ENCODE data around the gene UST.

UST gene

GRCh38 chr6:149050160-149050559 is 303.3 kb downstream of the UST start:
- Mint-ChIP-seq H3K9me3 (peaks cover 4% of the 10 kb centered on the region), H3K27ac (no peak overlapping the region), H3K4me3 (no peak overlapping the region), H3K4me1 (ENCODE audit: low read depth) (peaks cover 61% of the 10 kb centered on the region), H3K36me3 (ENCODE audit: low read depth) (peaks cover 14% of the 10 kb centered on the region), H3K27me3 (ENCODE audit: low read depth) (no peaks in the 10 kb centered on the region)
- DNase-seq (ENCODE audit: low spot score), result no peak

GRCh38 chr6:149052350-149053106 is 305.7 kb downstream of the UST start:
- Mint-ChIP-seq H3K4me3 (peak overlapping the region; percentile 10), H3K4me1 (ENCODE audit: low read depth) (peaks cover 46% of the 10 kb centered on the region), H3K9me3 (peaks cover 4% of the 10 kb centered on the region), H3K36me3 (ENCODE audit: low read depth) (peaks cover 9% of the 10 kb centered on the region), H3K27me3 (ENCODE audit: low read depth) (no peaks in the 10 kb centered on the region), H3K27ac (no peak overlapping the region)
- DNase-seq (ENCODE audit: low spot score), result no peak

- no peak overlapping the region for H3K4me3 Mint-ChIP-seq
- H3K9me3 Mint-ChIP-seq, result peaks cover 4% of the 10 kb centered on the region
- H3K27ac Mint-ChIP-seq, result no peak overlapping the region
- no peak for DNase-seq (ENCODE audit: low spot score)
- peaks cover 45% of the 10 kb centered on the region for H3K4me1 Mint-ChIP-seq (ENCODE audit: low read depth)
- H3K27me3 Mint-ChIP-seq (ENCODE audit: low read depth), result no peaks in the 10 kb centered on the region
- peaks cover 9% of the 10 kb centered on the region for H3K36me3 Mint-ChIP-seq (ENCODE audit: low read depth)
Observed at GRCh38 chr6:149053848-149054558, 307.2 kb downstream of the UST start.

- H3K36me3 Mint-ChIP-seq (ENCODE audit: low read depth), result peaks cover 9% of the 10 kb centered on the region
- DNase-seq (ENCODE audit: low spot score), result no peak
- H3K27ac Mint-ChIP-seq, result no peak overlapping the region
- H3K9me3 Mint-ChIP-seq, result peaks cover 4% of the 10 kb centered on the region
- no peak overlapping the region for H3K4me3 Mint-ChIP-seq
- H3K27me3 Mint-ChIP-seq (ENCODE audit: low read depth), result no peaks in the 10 kb centered on the region
- peaks cover 47% of the 10 kb centered on the region for H3K4me1 Mint-ChIP-seq (ENCODE audit: low read depth)
Observed at GRCh38 chr6:149054559-149055194, 307.8 kb downstream of the UST start.

GRCh38 chr6:149055195-149055899 is 308.5 kb downstream of the UST start:
- DNase-seq (ENCODE audit: low spot score), result no peak
- Mint-ChIP-seq H3K4me3 (no peak overlapping the region), H3K9me3 (peaks cover 4% of the 10 kb centered on the region), H3K4me1 (ENCODE audit: low read depth) (peaks cover 50% of the 10 kb centered on the region), H3K27me3 (ENCODE audit: low read depth) (no peaks in the 10 kb centered on the region), H3K36me3 (ENCODE audit: low read depth) (peaks cover 7% of the 10 kb centered on the region), H3K27ac (no peak overlapping the region)

GRCh38 chr6:149056777-149057463 is 310.1 kb downstream of the UST start:
- no peak for DNase-seq (ENCODE audit: low spot score)
- no peak overlapping the region for H3K4me3 Mint-ChIP-seq
- peaks cover 4% of the 10 kb centered on the region for H3K9me3 Mint-ChIP-seq
- H3K27me3 Mint-ChIP-seq (ENCODE audit: low read depth), result no peaks in the 10 kb centered on the region
- no peak overlapping the region for H3K27ac Mint-ChIP-seq
- peaks cover 4% of the 10 kb centered on the region for H3K36me3 Mint-ChIP-seq (ENCODE audit: low read depth)
- peaks cover 59% of the 10 kb centered on the region for H3K4me1 Mint-ChIP-seq (ENCODE audit: low read depth)

- Mint-ChIP-seq H3K4me3 (no peak overlapping the region), H3K27me3 (ENCODE audit: low read depth) (no peaks in the 10 kb centered on the region), H3K27ac (no peak overlapping the region), H3K36me3 (ENCODE audit: low read depth) (peaks cover 2% of the 10 kb centered on the region), H3K4me1 (ENCODE audit: low read depth) (peaks cover 59% of the 10 kb centered on the region), H3K9me3 (peaks cover 3% of the 10 kb centered on the region)
- no peak for DNase-seq (ENCODE audit: low spot score)
Observed at GRCh38 chr6:149057464-149057840, 310.6 kb downstream of the UST start.

GRCh38 chr6:149059557-149059956 is 312.7 kb downstream of the UST start:
- Mint-ChIP-seq H3K27ac (peak overlapping the region; percentile 91), H3K9me3 (no peaks in the 10 kb centered on the region), H3K4me3 (peak overlapping the region; percentile 78), H3K4me1 (ENCODE audit: low read depth) (peaks cover 58% of the 10 kb centered on the region), H3K36me3 (ENCODE audit: low read depth) (no peaks in the 10 kb centered on the region), H3K27me3 (ENCODE audit: low read depth) (no peaks in the 10 kb centered on the region)
- no peak for DNase-seq (ENCODE audit: low spot score)

GRCh38 chr6:149060300-149060984 is 313.6 kb downstream of the UST start:
- Mint-ChIP-seq H3K4me1 (ENCODE audit: low read depth) (peaks cover 61% of the 10 kb centered on the region), H3K27ac (peak overlapping the region; percentile 91), H3K27me3 (ENCODE audit: low read depth) (no peaks in the 10 kb centered on the region), H3K4me3 (peak overlapping the region; percentile 78), H3K9me3 (no peaks in the 10 kb centered on the region), H3K36me3 (ENCODE audit: low read depth) (no peaks in the 10 kb centered on the region)
- DNase-seq (ENCODE audit: low spot score), result peak; percentile 64

- H3K27me3 Mint-ChIP-seq (ENCODE audit: low read depth), result no peaks in the 10 kb centered on the region
- peak overlapping the region; percentile 78 for H3K4me3 Mint-ChIP-seq
- H3K9me3 Mint-ChIP-seq, result no peaks in the 10 kb centered on the region
- peaks cover 65% of the 10 kb centered on the region for H3K4me1 Mint-ChIP-seq (ENCODE audit: low read depth)
- no peak for DNase-seq (ENCODE audit: low spot score)
- peak overlapping the region; percentile 91 for H3K27ac Mint-ChIP-seq
- peaks cover under 1% of the 10 kb centered on the region for H3K36me3 Mint-ChIP-seq (ENCODE audit: low read depth)
Observed at GRCh38 chr6:149060985-149061760, 314.3 kb downstream of the UST start.

- Mint-ChIP-seq H3K36me3 (ENCODE audit: low read depth) (peaks cover 5% of the 10 kb centered on the region), H3K27ac (no peak overlapping the region), H3K4me1 (ENCODE audit: low read depth) (peaks cover 72% of the 10 kb centered on the region)
Observed at GRCh38 chr6:149061930-149062329, 315.1 kb downstream of the UST start.

GRCh38 chr6:149062653-149063348 is 316.0 kb downstream of the UST start:
- Mint-ChIP-seq H3K27ac (no peak overlapping the region), H3K36me3 (ENCODE audit: low read depth) (peaks cover 5% of the 10 kb centered on the region), H3K4me3 (no peak overlapping the region), H3K9me3 (no peaks in the 10 kb centered on the region), H3K4me1 (ENCODE audit: low read depth) (peaks cover 73% of the 10 kb centered on the region), H3K27me3 (ENCODE audit: low read depth) (no peaks in the 10 kb centered on the region)
- no peak for DNase-seq (ENCODE audit: low spot score)

More at GRCh38 chr6:149061930-149062329, 315.1 kb downstream of the UST start:
- DNase-seq (ENCODE audit: low spot score), result no peak
- H3K9me3 Mint-ChIP-seq, result no peaks in the 10 kb centered on the region
- H3K4me3 Mint-ChIP-seq, result no peak overlapping the region
- no peaks in the 10 kb centered on the region for H3K27me3 Mint-ChIP-seq (ENCODE audit: low read depth)

All from T-helper 2 cell treated with Interferon-gamma antibody and Interleukin-4, amounts not matched to agents 5 μg/mL and 100 μg/mL, for 36 hours (primary cell).